Mucosa of rectum (tissue), 2 donors: ENCODE measurements around the gene DCAF8.

ENCODE experiments used
- H3K27ac ChIP-seq, 2 donors: one replicate each; pipeline ENCODE4 v1.7.0; 2013; ENCODE audit warnings: inconsistent platforms in 2 of 2, low read depth in 2 of 2, low read length in 2 of 2
- H3K27me3 ChIP-seq, 2 donors: one replicate each; pipeline ENCODE4 v1.7.0; 2013; ENCODE audit warnings: low read length in 2 of 2; ENCODE audit not compliant: control insufficient read depth in 2 of 2, insufficient read depth in 2 of 2
- H3K36me3 ChIP-seq, 2 donors: one replicate each; pipeline ENCODE4 v1.7.0; 2013; ENCODE audit warnings: low read length in 2 of 2; ENCODE audit not compliant: control insufficient read depth in 2 of 2, insufficient read depth in 2 of 2
- H3K4me1 ChIP-seq, 2 donors: one replicate each; pipeline ENCODE4 v1.7.0; 2013; ENCODE audit warnings: low read length in 2 of 2, mild to moderate bottlenecking in 1 of 2; ENCODE audit not compliant: control insufficient read depth in 2 of 2, insufficient read depth in 2 of 2
- H3K4me3 ChIP-seq, 2 donors: one replicate each; pipeline ENCODE4 v1.7.0; 2013; ENCODE audit warnings: low read length in 2 of 2
- H3K9ac ChIP-seq, 2 donors: one replicate each; pipeline ENCODE4 v1.7.0; 2013; ENCODE audit warnings: low read length in 2 of 2, low read depth in 1 of 2, mild to moderate bottlenecking in 1 of 2
- H3K9me3 ChIP-seq, 2 donors: one replicate each; pipeline ENCODE4 v1.7.0; 2013; ENCODE audit warnings: low read length in 2 of 2; ENCODE audit not compliant: control insufficient read depth in 2 of 2
- donor health status: healthy.
- donor health status: Normal muscosa, but diverticular disease.

Gene DCAF8

GRCh38 chr1:160207771-160208556 is 54.4 kb downstream of the DCAF8 start:
- Histone ChIP-seq H3K9ac (no peak overlapping the region), H3K36me3 (peaks cover 17 to 25% of the 10 kb centered on the region in 2 donors), H3K27me3 (no peaks in the 10 kb centered on the region), H3K4me3 (no peak overlapping the region), H3K4me1 (peaks cover 15 to 19% of the 10 kb centered on the region in 2 donors), H3K27ac (no peak overlapping the region), H3K9me3 (no peaks in the 10 kb centered on the region)

GRCh38 chr1:160207118-160207650 is 55.2 kb downstream of the DCAF8 start:
- Histone ChIP-seq H3K9ac (no peak overlapping the region), H3K27ac (peak overlapping the region in 1 of 2 donors; percentile 88), H3K4me3 (no peak overlapping the region)

GRCh38 chr1:160206421-160207117 is 55.8 kb downstream of the DCAF8 start:
- Histone ChIP-seq H3K4me1 (peaks cover 15 to 19% of the 10 kb centered on the region in 2 donors), H3K4me3 (peak overlapping the region; percentile 86 to 93), H3K27ac (peak overlapping the region; percentile 26 to 88), H3K9me3 (no peaks in the 10 kb centered on the region), H3K9ac (peak overlapping the region; percentile 9 to 87), H3K36me3 (peaks cover 6 to 14% of the 10 kb centered on the region in 2 donors), H3K27me3 (no peaks in the 10 kb centered on the region)

More at GRCh38 chr1:160207118-160207650, 55.2 kb downstream of the DCAF8 start:
- H3K4me1 ChIP-seq = peaks cover 15 to 19% of the 10 kb centered on the region in 2 donors
- no peaks in the 10 kb centered on the region for H3K27me3 ChIP-seq
- H3K36me3 ChIP-seq = peaks cover 9 to 19% of the 10 kb centered on the region in 2 donors
- no peaks in the 10 kb centered on the region for H3K9me3 ChIP-seq

DNA sequence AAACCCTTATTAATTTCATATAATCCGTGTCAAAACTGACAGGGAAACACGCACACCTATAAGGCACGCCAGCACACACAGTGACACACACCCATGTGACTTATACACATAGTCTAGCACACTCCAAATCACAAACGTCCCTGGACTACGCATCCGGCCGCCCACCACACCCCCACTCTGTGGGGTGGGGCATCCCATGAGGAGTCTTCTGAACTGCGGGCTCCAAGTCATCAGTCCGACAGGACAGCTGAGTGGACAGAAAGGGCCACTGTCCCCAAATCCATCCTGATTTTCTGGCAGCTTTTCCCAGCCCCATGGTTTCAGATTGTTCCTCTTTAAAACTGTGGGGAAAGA is 56.3 kb downstream of the DCAF8 start:
- Histone ChIP-seq H3K4me1 (peaks cover 15 to 19% of the 10 kb centered on the region in 2 donors), H3K36me3 (peaks cover 3 to 9% of the 10 kb centered on the region in 2 donors), H3K27me3 (no peaks in the 10 kb centered on the region), H3K27ac (peak overlapping the region; percentile 71 to 88), H3K4me3 (peak overlapping the region; percentile 86 to 93), H3K9ac (peak overlapping the region; percentile 81 to 87), H3K9me3 (no peaks in the 10 kb centered on the region)

- Histone ChIP-seq H3K9ac (peak within 1 kb of the TSS; percentile 81 to 87), H3K27ac (peak within 1 kb of the TSS; percentile 71 to 88), H3K9me3 (no peaks in the 10 kb centered on the region), H3K4me3 (peak within 1 kb of the TSS; percentile 86 to 93), H3K36me3 (peaks cover 3 to 9% of the 10 kb centered on the region in 2 donors), H3K27me3 (no peaks in the 10 kb centered on the region), H3K4me1 (peaks cover 15 to 19% of the 10 kb centered on the region in 2 donors)
Observed at GRCh38 chr1:160205242-160206035, 56.9 kb downstream of the DCAF8 start, which contains the start of gene PEA15. Gene PEA15 (plus strand): TSS chr1:160205384. CDS start chr1:160211545, 6,161 bp downstream.

- peaks cover 3 to 5% of the 10 kb centered on the region in 2 donors for H3K36me3 ChIP-seq
- peaks cover 15 to 19% of the 10 kb centered on the region in 2 donors for H3K4me1 ChIP-seq
- no peaks in the 10 kb centered on the region for H3K9me3 ChIP-seq
- H3K27me3 ChIP-seq = no peaks in the 10 kb centered on the region
- peak overlapping the region; percentile 44 to 69 for H3K4me3 ChIP-seq
- H3K27ac ChIP-seq = peak overlapping the region in 1 of 2 donors; percentile 72
- H3K9ac ChIP-seq = peak overlapping the region; percentile 9 to 54
Observed at GRCh38 chr1:160204526-160205241, 57.7 kb downstream of the DCAF8 start.

- no peak overlapping the region for H3K27ac ChIP-seq
- no peak overlapping the region for H3K9ac ChIP-seq
- H3K4me1 ChIP-seq = peaks cover 4 to 5% of the 10 kb centered on the region in 2 donors
- H3K36me3 ChIP-seq = no peaks in the 10 kb centered on the region
- no peaks in the 10 kb centered on the region for H3K9me3 ChIP-seq
- H3K27me3 ChIP-seq = no peaks in the 10 kb centered on the region
- H3K4me3 ChIP-seq = no peak overlapping the region
Observed at GRCh38 chr1:160200786-160201185, 61.6 kb downstream of the DCAF8 start.

DNA sequence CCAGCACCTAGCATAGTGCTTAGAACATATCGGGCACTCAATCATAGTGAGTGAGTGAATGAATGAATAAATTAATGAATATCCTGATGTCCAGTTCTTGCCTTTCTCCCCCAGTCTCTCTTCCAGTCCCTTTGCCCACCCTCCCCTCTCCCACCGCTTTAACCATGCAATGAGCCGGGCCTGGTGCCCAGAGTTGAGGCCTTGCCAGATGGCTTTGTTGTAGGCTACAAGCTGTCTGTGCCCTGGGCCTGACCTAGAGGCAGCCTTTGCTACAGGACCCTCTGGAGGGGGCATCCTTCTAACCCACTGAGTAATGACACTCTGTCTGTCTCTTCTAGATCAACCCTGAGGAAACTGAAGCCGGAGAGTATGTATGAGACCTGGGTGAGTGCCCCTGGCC is 65.1 kb downstream of the DCAF8 start:
- Histone ChIP-seq H3K36me3 (no peaks in the 10 kb centered on the region), H3K4me1 (peaks cover 5% of the 10 kb centered on the region in 2 donors), H3K27ac (no peak overlapping the region), H3K4me3 (no peak overlapping the region), H3K9ac (no peak overlapping the region), H3K9me3 (no peaks in the 10 kb centered on the region), H3K27me3 (no peaks in the 10 kb centered on the region)

GRCh38 chr1:160196143-160196542 is 66.2 kb downstream of the DCAF8 start:
- no peak overlapping the region for H3K27ac ChIP-seq
- H3K27me3 ChIP-seq = no peaks in the 10 kb centered on the region
- peaks cover 5% of the 10 kb centered on the region in 2 donors for H3K4me1 ChIP-seq
- H3K9me3 ChIP-seq = no peaks in the 10 kb centered on the region
- no peak overlapping the region for H3K4me3 ChIP-seq
- H3K9ac ChIP-seq = no peak overlapping the region
- no peaks in the 10 kb centered on the region for H3K36me3 ChIP-seq
